ENCODE results near the gene SVEP1.

Gene SVEP1

DNA sequence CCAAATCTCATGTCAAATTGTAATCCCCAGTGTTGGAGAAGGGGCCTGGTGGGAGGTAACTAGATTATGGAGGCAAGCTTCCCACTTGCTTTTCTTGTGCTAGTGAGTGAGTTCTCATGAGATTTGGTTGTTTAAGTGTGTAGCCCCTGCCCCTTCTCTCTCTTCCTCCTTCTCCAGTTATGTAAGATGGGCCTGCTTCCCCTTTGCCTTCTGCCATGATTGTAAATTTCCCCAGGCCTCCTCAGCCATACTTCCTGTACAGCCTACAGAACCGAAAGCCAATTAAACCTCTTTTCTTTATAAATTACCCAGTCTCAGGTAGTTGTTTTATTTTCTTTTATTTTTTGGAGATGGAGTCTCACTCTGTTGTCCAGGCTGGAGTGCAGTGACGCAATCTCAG is 223.6 kb downstream of the SVEP1 start:
- DNase-seq = peak; percentile 27 to 37

DNA sequence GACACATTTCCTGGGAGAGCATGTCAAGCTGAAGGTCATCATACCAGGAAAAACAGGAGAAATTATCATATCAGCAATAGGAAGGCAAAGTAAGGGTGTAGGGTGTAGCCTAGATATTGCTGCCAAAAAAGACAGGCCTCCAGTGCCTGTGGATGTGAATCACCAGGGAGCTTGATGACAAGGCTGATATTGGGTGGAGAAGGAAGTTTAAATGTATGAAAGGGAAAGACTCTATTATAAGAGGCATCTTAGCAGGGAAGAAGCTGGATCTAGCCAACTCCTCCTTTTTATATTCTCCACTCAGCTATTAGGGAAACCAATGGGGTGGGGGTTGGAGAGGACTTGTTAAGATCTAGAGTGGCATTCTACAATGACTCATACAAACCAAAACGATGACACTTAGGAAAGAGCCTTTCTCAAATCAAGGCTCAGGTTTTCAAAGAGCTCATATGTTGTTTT is 228.5 kb downstream of the SVEP1 start:
- no peak for DNase-seq

DNA sequence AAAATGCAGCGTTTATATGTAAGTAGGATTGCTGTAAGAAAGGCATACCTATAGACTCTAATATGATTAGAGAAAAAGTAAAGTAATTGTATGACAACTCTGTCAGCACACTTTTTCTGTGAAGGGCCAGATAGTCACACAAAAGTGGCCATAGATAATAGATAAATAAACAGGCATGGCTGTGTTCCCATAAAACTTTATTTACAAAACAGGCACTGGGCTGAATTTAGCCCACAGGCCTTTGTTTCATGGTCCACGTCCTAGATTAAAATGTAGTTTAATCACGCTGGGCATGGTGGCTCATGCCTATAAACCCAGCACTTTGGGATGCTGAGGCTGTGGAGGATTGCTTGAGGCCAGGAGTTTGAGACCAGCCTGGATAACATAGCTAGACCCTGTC is 233.2 kb downstream of the SVEP1 start:
- DNase-seq = no peak

DNA sequence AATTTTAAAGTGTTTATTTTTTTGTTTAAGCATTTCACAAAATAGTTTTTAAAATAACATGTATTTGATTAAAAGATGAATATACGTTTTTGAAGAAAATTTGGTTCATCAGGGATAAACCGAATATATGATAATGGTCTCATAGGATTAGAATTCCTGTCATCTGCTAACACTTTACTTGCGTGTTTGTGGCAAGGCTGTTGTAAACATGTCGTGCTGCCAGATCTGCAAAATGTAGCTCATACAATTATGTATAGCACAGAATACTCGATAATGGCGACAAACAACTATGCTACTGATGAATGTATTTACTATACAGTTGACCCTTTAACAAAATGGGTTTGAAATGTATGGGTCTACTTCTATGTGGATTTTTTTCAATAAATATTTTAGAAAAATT is 234.7 kb downstream of the SVEP1 start:
- DNase-seq = no peak

DNA sequence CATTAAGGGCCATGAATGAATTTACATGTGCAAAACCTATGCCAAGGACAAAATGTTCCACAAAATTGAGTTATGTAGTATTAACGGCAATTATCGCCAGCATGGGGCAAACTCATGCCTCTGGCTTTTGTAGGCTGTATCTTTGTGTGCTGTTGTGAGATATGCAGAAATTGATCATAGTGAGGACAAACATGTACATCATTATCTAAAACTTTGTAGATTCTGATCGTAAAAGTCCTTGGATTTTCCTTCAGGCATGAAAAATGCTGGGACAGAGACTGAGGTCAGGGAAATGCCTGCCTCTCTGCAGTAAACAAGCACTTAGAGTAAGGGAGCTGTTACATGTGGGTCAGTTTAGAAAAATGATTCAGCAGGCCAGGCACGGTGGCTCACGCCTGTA is 236.0 kb downstream of the SVEP1 start:
- no peak for DNase-seq

DNA sequence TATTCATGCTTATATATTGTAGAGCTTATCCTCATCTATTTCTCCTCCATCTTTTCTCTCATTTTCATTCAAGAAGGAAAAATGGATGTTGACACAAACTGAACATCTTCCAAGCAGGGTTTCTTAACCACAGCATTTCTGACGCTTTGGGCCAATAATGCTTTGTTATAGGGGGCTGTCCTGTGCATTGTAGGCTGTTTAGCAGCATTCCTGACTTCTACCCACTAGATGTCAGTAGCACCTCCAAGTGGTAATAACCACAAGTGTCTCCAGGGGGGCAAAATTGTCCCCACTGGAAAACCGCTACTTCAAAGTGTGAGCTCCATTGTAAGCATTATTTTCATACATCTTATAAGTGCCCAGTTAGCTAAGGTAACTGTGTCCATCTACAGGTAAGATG is 239.2 kb downstream of the SVEP1 start:
- DNase-seq = peak in 1 of 2 donors; percentile 26

DNA sequence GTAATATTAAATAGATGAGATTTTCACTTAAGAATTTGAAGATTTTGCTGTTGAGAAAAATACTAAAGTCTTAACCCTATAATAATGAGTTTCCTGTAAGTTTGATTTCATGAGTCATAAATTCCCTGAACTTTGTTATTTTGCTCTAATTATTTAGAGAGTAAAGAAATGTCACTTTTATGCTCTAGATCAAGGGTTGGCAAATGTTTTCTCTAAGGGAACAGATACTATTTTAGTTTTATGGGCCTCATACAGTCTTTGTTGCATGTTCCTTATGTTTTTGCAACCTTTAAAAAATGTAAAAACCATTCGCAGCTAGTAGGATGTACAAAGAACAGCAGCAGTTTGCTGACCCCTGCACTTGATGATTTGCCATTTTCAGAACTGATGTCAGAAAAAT is 241.4 kb downstream of the SVEP1 start:
- DNase-seq = no peak

DNA sequence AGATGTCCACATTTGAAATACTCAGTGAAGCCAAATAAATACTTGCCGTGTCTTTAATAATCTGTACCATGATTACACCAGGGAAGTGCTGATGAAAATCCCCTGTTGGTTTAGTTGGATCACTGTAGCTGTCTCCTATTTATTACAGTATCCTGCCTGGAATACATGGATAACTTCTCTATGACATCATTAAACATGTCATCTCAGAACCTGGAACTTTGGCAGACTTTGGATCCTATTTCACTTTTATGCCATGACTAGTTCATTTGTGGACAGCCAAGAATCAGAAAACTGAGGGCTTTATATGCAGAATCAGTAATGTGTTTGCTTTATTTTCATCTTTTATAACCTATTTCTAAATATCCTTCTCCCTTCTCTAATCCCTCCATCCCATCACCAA is 241.8 kb downstream of the SVEP1 start, which contains the start of gene TXNDC8:
Gene TXNDC8 (minus strand): TSS at position 137 of the 400 bp plus-strand sequence.
- no peak for DNase-seq

DNA sequence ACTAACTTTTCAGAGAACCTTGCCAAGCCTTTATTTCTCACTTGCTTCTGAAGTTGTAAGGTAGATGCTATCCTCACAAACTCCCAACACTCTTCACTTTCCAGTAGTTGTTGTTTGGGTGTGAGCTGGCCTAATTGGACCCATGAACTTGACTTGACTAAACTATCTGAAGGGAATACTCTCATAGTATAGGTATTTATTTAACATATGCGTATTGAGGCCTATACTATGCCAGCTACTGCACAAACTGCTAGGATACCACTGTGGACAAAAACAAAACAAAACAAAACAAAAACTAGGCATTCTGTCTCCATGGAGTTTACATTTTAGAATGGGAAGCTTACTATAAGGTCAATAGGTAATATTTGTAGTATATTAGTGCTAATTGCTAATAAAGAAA is 243.2 kb downstream of the SVEP1 start:
- no peak for DNase-seq

DNA sequence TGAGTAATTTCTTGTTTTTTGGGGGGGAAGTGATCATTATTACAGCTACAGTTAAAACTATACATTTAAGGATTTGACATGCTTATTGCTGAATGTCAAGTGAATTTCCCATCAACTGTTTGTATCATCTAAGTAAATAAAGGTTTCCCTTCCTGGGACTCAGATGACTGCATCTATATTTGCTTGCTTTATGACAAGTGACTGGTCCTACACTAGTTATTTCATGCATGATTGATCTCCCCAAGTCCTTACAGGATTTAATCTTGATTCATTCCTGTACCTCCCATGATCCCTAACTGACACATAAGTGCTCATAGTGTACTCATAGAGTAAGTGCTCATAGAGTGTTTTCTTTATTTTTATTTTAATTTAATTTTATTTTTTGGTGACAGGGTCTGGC is 244.7 kb downstream of the SVEP1 start:
- DNase-seq = no peak

DNA sequence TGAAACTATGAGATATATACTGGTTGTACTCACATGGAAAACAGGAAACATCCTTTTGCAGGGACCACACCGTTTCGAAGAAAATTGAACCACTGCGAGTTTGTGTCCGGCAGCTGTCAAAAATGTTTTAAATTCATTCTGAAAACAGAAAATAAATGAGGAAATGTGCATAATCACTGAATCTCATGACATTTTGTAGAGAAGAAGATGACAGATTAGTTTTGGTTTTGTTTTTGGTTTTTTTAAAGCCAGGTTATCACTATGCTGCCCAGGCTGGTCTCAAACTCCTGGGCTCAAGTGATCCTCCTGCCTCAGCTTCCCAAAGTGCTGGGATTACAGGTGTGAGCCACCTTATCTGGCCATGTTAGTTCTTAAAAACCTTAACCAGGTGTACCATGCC is 245.4 kb downstream of the SVEP1 start:
- DNase-seq = peak; percentile 10 to 37

DNA sequence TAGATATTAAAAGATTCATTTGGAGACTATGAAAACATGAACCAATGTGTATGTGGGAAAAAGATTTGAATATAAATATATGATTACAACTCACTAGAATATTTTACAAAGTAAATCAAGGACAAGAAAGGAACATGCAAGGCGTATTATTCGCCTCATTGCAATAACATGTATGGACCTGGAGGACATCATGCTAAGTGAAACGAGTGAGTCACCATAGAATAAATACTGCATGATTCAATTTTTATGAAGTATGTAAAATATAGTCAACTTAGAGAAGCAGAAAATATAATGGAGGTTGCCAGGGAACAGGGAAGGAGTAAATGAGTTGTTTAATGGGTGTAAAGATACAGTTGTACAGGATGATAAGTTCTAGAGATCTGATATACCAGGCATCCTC is 246.8 kb downstream of the SVEP1 start:
- no peak for DNase-seq

DNA sequence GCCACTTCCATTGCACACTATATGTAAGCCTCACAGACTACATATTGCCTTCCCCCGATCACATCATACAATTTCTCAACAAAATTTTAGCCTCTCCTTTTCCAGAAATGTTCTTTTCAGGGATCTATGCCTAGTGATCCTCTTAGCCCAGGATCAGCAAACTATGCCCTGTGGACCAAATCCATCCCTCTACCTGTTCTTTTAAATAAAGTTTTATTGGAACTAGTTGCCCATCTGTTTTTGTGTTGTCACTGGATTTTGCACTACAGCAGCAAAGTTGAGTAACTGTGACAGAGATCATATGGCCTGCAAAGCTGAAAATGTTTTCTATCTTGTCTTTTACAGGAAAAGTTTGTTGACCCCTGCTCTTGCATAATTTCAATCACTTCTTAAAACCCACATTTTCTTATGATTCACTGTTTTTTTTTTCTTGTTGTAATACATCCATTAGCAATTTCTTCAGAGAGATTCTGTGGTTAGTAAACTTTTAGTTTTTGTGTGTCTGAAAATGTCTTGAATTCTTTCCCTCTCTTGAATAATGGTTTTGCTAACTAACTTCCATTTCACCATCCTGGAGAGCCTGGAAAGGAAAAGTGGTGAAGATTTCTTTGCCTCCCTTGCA is 248.9 kb downstream of the SVEP1 start:
- DNase-seq = peak; percentile 33 to 56

DNA sequence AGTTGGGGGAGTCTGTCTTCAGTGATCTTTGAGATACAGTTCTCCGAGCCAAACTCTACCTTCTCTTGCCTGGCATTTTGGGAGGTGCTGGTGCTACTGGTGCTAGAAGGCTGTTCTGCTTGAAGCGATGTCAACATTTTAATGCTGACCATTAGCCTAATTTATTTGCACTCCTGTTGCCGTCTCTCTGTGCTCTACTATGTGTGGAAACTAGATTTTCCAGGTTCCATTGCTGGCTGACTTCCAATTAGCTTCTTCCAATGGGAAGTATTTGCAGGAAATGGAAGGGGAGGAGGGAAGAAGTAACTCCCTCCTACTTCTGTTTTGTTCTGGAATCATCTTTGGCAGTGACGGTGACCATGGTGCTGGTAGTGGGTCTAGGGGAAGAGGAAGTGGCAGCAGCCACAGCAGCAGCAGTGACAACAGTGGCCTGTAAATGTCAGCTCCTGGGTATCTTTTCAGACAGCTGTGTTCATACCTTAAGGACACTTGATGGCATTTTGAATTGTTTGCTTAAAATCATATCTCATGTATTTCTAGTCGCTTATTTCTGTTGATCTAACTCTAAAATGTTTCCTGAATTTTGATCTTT is 249.8 kb downstream of the SVEP1 start:
- DNase-seq = peak; percentile 40 to 45

DNA sequence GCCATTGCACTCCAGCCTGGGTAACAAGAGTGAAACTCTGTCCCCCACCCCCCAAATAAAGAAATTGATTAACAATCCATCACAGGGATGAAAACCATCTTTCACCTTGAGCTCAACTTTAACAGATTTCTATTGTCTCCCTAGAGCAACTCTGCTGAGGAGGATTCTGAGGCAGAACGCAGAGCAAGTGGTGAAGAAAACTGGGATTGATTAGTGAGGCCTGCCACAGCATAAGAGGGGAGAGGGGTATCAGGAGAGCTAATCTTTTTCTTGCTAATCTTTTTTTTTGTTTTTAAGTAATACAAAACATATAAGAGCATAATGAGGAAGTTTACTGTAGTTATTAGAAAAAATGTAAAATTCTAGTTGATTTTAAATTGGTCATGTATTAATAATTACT is 250.8 kb downstream of the SVEP1 start:
- no peak for DNase-seq

DNA sequence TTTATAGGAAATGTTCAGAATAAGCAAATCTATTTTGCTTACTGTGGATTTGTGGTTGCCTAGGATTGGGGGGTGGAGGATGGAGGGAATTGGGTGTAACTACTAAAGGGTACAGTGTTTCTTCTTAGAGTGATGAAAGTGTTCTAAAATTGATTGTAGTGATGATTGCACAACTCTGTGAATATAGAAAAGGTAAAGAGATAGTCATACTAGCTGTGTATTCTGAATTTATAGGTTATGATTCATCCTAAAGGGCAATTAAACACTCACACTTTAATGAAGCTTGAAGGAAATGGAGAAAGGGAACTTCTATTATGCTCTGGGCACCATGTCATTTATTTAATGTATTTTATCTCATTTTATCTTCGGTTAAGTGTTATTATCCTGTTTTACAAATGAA is 251.8 kb downstream of the SVEP1 start:
- no peak for DNase-seq

DNA sequence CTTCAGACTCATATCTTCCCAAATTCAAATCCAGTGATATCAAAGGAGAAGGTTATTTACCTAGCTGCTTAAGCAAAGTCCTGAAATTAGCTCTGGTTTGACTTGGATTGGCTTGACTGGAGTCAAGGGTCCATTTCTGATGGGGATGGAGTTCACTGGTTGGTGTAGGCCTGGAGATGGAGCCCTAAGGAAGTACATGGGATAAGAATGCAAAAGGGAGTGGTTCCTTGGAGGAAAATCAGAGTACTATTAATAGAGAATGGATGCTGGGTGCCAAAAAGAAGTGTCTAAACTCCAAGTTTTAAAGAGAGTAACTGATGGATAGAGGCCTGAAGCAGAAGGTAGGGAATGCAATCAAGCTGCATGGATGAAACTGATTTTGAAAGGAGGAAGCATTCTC is 255.7 kb downstream of the SVEP1 start:
- no peak for DNase-seq

DNA sequence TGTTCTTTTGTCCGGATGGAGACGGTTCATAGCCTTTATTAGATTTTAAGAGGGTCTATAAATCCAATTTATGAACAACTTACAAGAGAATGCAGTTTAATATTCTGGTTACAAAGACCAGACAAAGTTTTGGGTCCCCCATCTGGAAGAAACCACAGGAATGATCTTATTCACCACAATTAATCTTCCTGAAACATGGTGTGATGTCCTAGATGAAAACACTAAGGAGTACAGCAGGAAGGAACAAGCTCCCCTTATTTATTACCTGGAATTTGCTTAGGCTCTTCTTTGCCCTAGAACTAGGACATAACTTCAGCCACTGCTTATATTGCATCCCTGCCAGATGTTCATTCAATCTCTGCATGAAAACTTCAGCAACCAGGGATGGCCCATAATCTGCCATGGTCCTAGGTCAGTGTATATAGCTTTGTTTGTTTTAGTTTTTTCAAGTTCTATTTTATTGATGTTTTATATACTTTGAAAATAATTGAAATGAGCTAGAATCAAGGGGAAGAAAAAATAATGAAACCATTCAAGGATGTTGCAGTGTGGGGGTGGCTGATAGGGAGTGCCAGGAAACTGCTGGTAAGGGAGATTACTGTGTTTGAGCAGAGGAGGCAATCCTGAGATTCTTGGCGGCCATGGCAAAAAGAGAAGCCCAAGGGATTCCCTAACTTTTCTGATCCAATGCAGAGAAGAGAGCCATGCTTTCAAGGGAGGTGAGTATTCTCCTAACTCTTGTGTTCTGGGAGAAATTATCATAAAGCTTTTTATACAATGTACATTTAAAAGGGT is 258.7 kb downstream of the SVEP1 start:
- DNase-seq = no peak

DNA sequence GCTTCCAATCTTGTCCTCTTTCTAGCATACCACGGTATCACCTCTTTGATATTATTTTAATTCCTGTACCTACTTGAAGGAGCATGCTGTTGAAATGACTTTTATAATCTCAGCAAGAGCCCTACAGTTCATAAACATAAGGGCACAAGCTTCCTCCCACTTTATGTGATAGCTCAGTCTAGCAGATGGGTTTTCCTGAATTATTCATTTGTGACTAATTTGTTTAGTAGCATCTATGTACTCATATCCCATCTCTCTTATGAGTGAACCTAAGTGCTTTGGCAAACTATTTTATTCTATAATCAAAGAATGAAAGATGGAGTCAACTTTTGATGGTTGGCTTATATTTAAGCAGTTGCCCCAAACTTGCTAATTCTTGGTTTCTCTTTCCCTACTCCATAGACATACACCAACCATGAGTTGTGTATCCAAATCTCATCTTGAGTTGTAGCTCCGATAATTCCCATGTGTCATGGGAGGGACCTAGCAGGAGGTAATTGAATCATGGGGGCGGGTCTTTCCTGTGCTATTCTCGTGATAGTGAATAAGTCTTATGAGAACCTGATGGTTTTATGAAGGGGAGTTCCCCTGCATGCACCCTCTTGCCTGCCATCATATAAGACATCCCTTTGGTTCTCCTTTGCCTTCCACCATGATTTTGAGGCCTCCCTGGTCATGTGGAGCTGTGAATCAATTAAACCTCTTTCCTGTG is 259.6 kb downstream of the SVEP1 start:
- DNase-seq = no peak

DNA sequence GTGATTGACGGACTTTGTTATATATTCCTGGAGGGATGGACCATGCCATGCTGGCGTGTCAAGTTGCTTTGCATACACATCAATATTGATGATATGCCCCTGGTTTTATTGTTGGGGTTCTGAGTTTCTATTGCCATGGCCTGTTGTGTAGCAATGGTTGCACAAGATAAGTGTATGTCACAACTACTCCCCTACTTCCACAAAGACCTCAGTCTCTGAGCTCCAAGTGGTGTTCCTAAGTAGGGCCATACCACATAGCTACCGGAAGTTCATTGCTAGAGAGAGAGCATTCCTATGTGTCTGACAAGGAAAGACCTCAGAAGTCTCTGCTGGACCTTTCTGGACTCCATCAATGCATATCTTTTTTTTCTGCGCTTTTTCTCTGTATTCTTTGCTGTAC is 261.6 kb downstream of the SVEP1 start:
- peak; percentile 58 to 60 for DNase-seq

DNA sequence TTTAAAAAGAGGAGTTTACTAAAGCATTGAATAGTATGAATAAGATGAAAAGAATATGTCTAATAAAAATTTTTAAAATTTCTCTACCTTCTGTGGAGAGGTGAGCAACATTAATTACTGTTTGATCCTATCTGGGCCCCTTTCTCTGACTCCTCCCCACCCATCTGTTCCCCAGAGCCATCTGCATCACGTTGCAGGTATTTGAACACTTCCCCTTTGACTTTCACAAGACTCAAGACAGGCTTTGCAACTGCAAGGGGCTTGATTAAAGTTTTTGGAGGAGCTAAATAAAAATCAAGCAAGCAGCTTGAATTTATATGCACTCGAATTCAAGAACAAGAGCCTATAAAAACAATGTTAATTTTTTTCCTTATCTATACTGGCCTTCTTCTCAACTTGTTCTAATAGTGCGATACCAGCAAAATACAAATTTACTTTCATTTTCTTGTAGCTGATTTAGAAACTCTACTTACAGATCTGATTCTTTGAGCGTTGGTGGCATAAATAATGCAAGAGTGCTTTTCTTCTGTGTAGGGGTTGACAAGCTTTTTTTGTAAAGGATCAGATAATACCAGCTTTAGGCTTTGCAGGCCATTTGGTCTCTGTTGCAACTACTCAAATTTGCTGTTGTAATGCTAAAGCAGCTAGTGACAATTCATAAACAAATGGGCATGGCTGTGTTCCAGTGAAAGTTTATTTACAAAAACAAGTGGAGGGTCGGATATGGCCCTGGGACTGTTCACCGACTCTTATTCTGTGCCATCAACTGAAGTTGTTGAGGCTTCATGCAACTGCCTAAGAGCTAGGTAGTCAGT is 263.1 kb downstream of the SVEP1 start:
- peak in 1 of 2 donors; percentile 51 for DNase-seq
